ENCODE results near the gene PFKFB2.

PFKFB2 gene

GRCh38 chr1:207058252-207058651 is 5.2 kb downstream of the PFKFB2 start:
- CTCF ChIA-PET = interaction anchor here (0.9 kb wide), 1 partner anchor 53 kb away, joined by 3 read pairs; no protein-coding TSS in a partner anchor

GRCh38 chr1:207058878-207059867 is 6.1 kb downstream of the PFKFB2 start:
- no peaks in the 10 kb centered on the region for H3K9me3 ChIP-seq (ENCODE audit: control insufficient read depth, insufficient read depth, low read depth, low read length)
- peaks cover 0 to 28% of the 10 kb centered on the region in 2 experiments; a peak in 1 of 3 replicates for H3K36me3 ChIP-seq (ENCODE audit: control insufficient read depth in 2 of 2, insufficient read depth in 1 of 2, low read length in 2 of 2)
- ChIA-PET CTCF (interaction anchor here (0.6 to 1.6 kb wide), 3 partner anchors 11 to 440 kb away, joined by 3 to 4 read pairs (median 3); no protein-coding TSS in a partner anchor), POLR2A (no interaction called here)
- no peak overlapping the region for H3K4me3 ChIP-seq (ENCODE audit: low read depth, low read length)
- H3K27ac ChIP-seq (ENCODE audit: extremely low read depth, low read depth, low read length) = no peak overlapping the region
- H3K4me1 ChIP-seq (ENCODE audit: control insufficient read depth, insufficient read depth, low read length) = no peaks in the 10 kb centered on the region
- TF ChIP-seq PRDM1 (tag by site-specific recombination; IDR thresholded peaks at IDR 0.05) (no peak), SP7 (tag by site-specific recombination; IDR thresholded peaks at IDR 0.05) (no peak), ZNF169 (tag by site-specific recombination; IDR thresholded peaks at IDR 0.05) (no peak), ZNF830 (tag by site-specific recombination; IDR thresholded peaks at IDR 0.05; ENCODE audit: low read depth) (no peak), ZNF473 (tag by site-specific recombination; IDR thresholded peaks at IDR 0.05) (no peak), ZNF175 (tag by site-specific recombination; IDR thresholded peaks at IDR 0.05) (no peak), ZNF549 (tag by site-specific recombination; IDR thresholded peaks at IDR 0.05) (no peak), ZBTB17 (tag by site-specific recombination; IDR thresholded peaks at IDR 0.05) (no peak), ZNF514 (tag by site-specific recombination; IDR thresholded peaks at IDR 0.05) (no peak), ZNF18 (tag by site-specific recombination; IDR thresholded peaks at IDR 0.05) (no peak), ZNF624 (tag by site-specific recombination; IDR thresholded peaks at IDR 0.05) (no peak), ZNF548 (tag by site-specific recombination; IDR thresholded peaks at IDR 0.05) (no peak), BCL11A (tag by site-specific recombination; IDR thresholded peaks at IDR 0.05; ENCODE audit: low read depth) (no peak), ZNF335 (tag by site-specific recombination; conservative IDR thresholded peaks at IDR 0.05) (no peak), ZNF423 (tag by site-specific recombination; IDR thresholded peaks at IDR 0.05) (no peak), ZSCAN30 (tag by site-specific recombination; IDR thresholded peaks at IDR 0.05) (no peak), ZBTB10 (tag by site-specific recombination; IDR thresholded peaks at IDR 0.05) (no peak), ZNF837 (tag by site-specific recombination; IDR thresholded peaks at IDR 0.05) (no peak)

More at GRCh38 chr1:207058252-207058651, 5.2 kb downstream of the PFKFB2 start:
- Histone ChIP-seq H3K36me3 (ENCODE audit: control insufficient read depth in 2 of 2, insufficient read depth in 1 of 2, low read length in 2 of 2) (peaks cover 0 to 19% of the 10 kb centered on the region in 2 experiments; a peak in 1 of 3 replicates), H3K4me1 (ENCODE audit: control insufficient read depth, insufficient read depth, low read length) (no peaks in the 10 kb centered on the region), H3K4me3 (ENCODE audit: low read depth, low read length) (no peak overlapping the region), H3K9me3 (ENCODE audit: control insufficient read depth, insufficient read depth, low read depth, low read length) (no peaks in the 10 kb centered on the region), H3K27ac (ENCODE audit: extremely low read depth, low read depth, low read length) (no peak overlapping the region)
- POLR2A ChIA-PET = no interaction called here
- TF ChIP-seq ZSCAN16 (tag by site-specific recombination; IDR thresholded peaks at IDR 0.05) (no peak), EGR2 (tag by site-specific recombination; IDR thresholded peaks at IDR 0.05; ENCODE audit: low read depth) (no peak), ZNF140 (tag by site-specific recombination; IDR thresholded peaks at IDR 0.05) (no peak), ZNF324 (tag by site-specific recombination; IDR thresholded peaks at IDR 0.05) (no peak), ZNF610 (tag by site-specific recombination; IDR thresholded peaks at IDR 0.05; ENCODE audit: borderline replicate concordance) (no peak), FEZF1 (tag by site-specific recombination; IDR thresholded peaks at IDR 0.05) (no peak), ZFP41 (tag by site-specific recombination; IDR thresholded peaks at IDR 0.05; ENCODE audit: borderline replicate concordance) (no peak), ZBTB48 (tag by site-specific recombination; IDR thresholded peaks at IDR 0.05) (no peak), SP3 (tag by site-specific recombination; IDR thresholded peaks at IDR 0.05) (no peak), PRDM1 (tag by site-specific recombination; IDR thresholded peaks at IDR 0.05) (no peak), SP7 (tag by site-specific recombination; IDR thresholded peaks at IDR 0.05) (no peak), ZNF280D (tag by site-specific recombination; IDR thresholded peaks at IDR 0.05) (no peak), ZNF843 (tag by site-specific recombination; IDR thresholded peaks at IDR 0.05) (no peak), ZNF521 (tag by site-specific recombination; IDR thresholded peaks at IDR 0.05) (no peak), ZNF416 (tag by site-specific recombination; IDR thresholded peaks at IDR 0.05) (no peak), ZNF670 (tag by site-specific recombination; IDR thresholded peaks at IDR 0.05; ENCODE audit: low read depth) (no peak), ZNF24 (tag by site-specific recombination; IDR thresholded peaks at IDR 0.05) (no peak), OSR2 (tag by site-specific recombination; IDR thresholded peaks at IDR 0.05) (no peak)

All from HEK293 (cell line).